Kidney epithelial cell (primary cell): ENCODE data around the gene CTTNBP2. TPM values are rescaled to one million over a fixed set of nuclear protein-coding genes. Genes with fewer than 3 reads are reported as not detected.

Source experiments
- DNase-seq: peaks from one replicate; pipeline ENCODE4 v3.0.0-alpha.2; 2010; ENCODE audit warnings: low read depth
- H3K27me3 ChIP-seq: 2 replicates; pipeline ENCODE4 v1.6.0; 2011; ENCODE audit warnings: low read length; ENCODE audit not compliant: control insufficient read depth, insufficient read depth
- H3K36me3 ChIP-seq: 2 replicates; pipeline ENCODE4 v1.5.1; 2011; ENCODE audit warnings: low read length; ENCODE audit not compliant: control insufficient read depth, insufficient read depth
- H3K4me3 ChIP-seq: 2 replicates; pipeline ENCODE4 v1.5.1; 2011; ENCODE audit warnings: low read depth, mild to moderate bottlenecking, control low read depth, low read length
- CTCF ChIP-seq: IDR thresholded peaks from 2 replicates; pipeline ENCODE4 v1.5.1; 2011; ENCODE audit warnings: mild to moderate bottlenecking, moderate library complexity, low read length, control low read depth, inconsistent platforms; ENCODE audit not compliant: insufficient read depth, poor library complexity, severe bottlenecking
- total RNA-seq: library from RNA; depleted of rRNA; stranded (reverse); fragments of >200 nt; gene quantifications from 2 replicates; pipeline ENCODE4 v1.2.3, GENCODE V29; 2015

CTTNBP2 gene
- total RNA-seq, 1 donor from 2014 or later, result 5.3 TPM

GRCh38 chr7:117750612-117751563 is 122.4 kb downstream of the CTTNBP2 start:
- peak; percentile 48 for TF ChIP-seq CTCF
- DNase-seq, result no peak
- Histone ChIP-seq H3K27me3 (no peaks in the 10 kb centered on the region), H3K36me3 (no peaks in the 10 kb centered on the region), H3K4me3 (no peak overlapping the region)

- DNase-seq, result no peak
- Histone ChIP-seq H3K27me3 (no peaks in the 10 kb centered on the region), H3K4me3 (no peak overlapping the region), H3K36me3 (no peaks in the 10 kb centered on the region)
- TF ChIP-seq CTCF, result no peak
Measured at GRCh38 chr7:117741962-117742361, 131.3 kb downstream of the CTTNBP2 start.

GRCh38 chr7:117739085-117739484 is 134.2 kb downstream of the CTTNBP2 start:
- Histone ChIP-seq H3K27me3 (no peaks in the 10 kb centered on the region), H3K36me3 (no peaks in the 10 kb centered on the region), H3K4me3 (no peak overlapping the region)
- no peak for DNase-seq
- TF ChIP-seq CTCF, result no peak

- Histone ChIP-seq H3K4me3 (no peak overlapping the region), H3K27me3 (no peaks in the 10 kb centered on the region), H3K36me3 (no peaks in the 10 kb centered on the region)
- no peak for TF ChIP-seq CTCF
- DNase-seq, result no peak
Measured at GRCh38 chr7:117737926-117738325, 135.3 kb downstream of the CTTNBP2 start.

- no peak overlapping the region for H3K4me3 ChIP-seq
- no peak for DNase-seq
- TF ChIP-seq CTCF, result no peak
- no peaks in the 10 kb centered on the region for H3K27me3 ChIP-seq
- no peaks in the 10 kb centered on the region for H3K36me3 ChIP-seq
Measured at GRCh38 chr7:117731455-117731854, 141.8 kb downstream of the CTTNBP2 start.
